Spleen (tissue), 11 donors: Measurements from ENCODE around the gene PRKG1. TPM values are rescaled to one million over a fixed set of nuclear protein-coding genes. Genes with fewer than 3 reads are reported as not detected.

ENCODE experiments used
- DNase-seq: peaks from one replicate; pipeline ENCODE4 v3.0.0-alpha.2; 2020
- H3K27ac ChIP-seq, 8 donors: fragments of 200-600 bp; sonication (generic) in 7 of 8; 1 replicate in 4 of 8; 2 replicates in 4 of 8; pipeline versions ENCODE4 v1.5.0 to v1.8.0; 2016 to 2021; ENCODE audit warnings: inconsistent platforms in 4 of 8, mild to moderate bottlenecking in 4 of 8, moderate library complexity in 1 of 8
- H3K27me3 ChIP-seq, 7 donors: fragments of 200-600 bp; sonication (generic) in 6 of 7; replicated peaks in 1 of 7; 1 replicate in 4 of 7; 2 replicates in 3 of 7; pipeline versions ENCODE4 v1.5.0 to v1.8.0; 2016 to 2021; ENCODE audit warnings: inconsistent platforms in 3 of 7, mild to moderate bottlenecking in 1 of 7
- H3K36me3 ChIP-seq, 6 donors: fragments of 200-600 bp; sonication (generic) in 5 of 6; 1 replicate in 4 of 6; 2 replicates in 2 of 6; pipeline versions ENCODE4 v1.5.0 to v1.8.0; 2016 to 2021; ENCODE audit warnings: inconsistent platforms in 2 of 6
- H3K4me1 ChIP-seq, 6 donors: fragments of 200-600 bp; sonication (generic) in 5 of 6; 1 replicate in 3 of 6; 2 replicates in 3 of 6; pipeline versions ENCODE4 v1.5.0 to v1.8.0; 2016 to 2021; ENCODE audit warnings: inconsistent platforms in 3 of 6
- H3K4me3 ChIP-seq, 8 donors: fragments of 200-600 bp; sonication (generic) in 7 of 8; 1 replicate in 4 of 8; 2 replicates in 4 of 8; pipeline versions ENCODE4 v1.5.0 to v1.8.0; 2016 to 2021; ENCODE audit warnings: inconsistent platforms in 4 of 8, mild to moderate bottlenecking in 4 of 8, moderate library complexity in 2 of 8
- H3K9me3 ChIP-seq, 8 donors: fragments of 200-600 bp; sonication (generic) in 7 of 8; 1 replicate in 4 of 8; 2 replicates in 4 of 8; pipeline versions ENCODE4 v1.5.0 to v1.8.0; 2016 to 2021; ENCODE audit warnings: inconsistent platforms in 4 of 8
- CTCF ChIP-seq, 11 experiments: fragments of 200-600 bp in 7 of 11; fragments of 450-650 bp in 4 of 11; sonication (generic) in 4 of 11; IDR thresholded peaks in 8 of 11; conservative IDR thresholded peaks in 3 of 11; 1 replicate in 7 of 11; 2 replicates in 4 of 11; pipeline versions ENCODE4 v1.4.0 to v1.8.0; 2016 to 2021; ENCODE audit warnings: antibody characterized with exemption in 11 of 11, inconsistent platforms in 4 of 11, mild to moderate bottlenecking in 1 of 11
- POLR2A ChIP-seq, 3 donors: fragments of 450-650 bp; IDR thresholded peaks; one replicate each; pipeline ENCODE4 v1.5.1; 2017; ENCODE audit warnings: antibody characterized with exemption in 3 of 3, mild to moderate bottlenecking in 1 of 3
- POLR2AphosphoS5 ChIP-seq, 3 donors: sonication (generic); formaldehyde crosslinking; IDR thresholded peaks; one replicate each; pipeline ENCODE4 v1.5.1; 2017; ENCODE audit warnings: antibody characterized with exemption in 3 of 3
- WGBS, 5 donors: extraction: QIAGEN DNeasy Blood & Tissue Kit in 3 of 5; methylation state at CpG; one replicate each; pipeline versions ENCODE4 v1.1.5 to v1.1.7; 2013 to 2018; 5-methylcytosine and 5-hydroxymethylcytosine counted together
- intact Hi-C: fragments of 100-400 bp; cut with DNase I; formaldehyde crosslinking; loops from one replicate; pipeline ENCODE4 v1.15.0; 2023; ENCODE audit warnings: low total_unique reads
- polyA plus RNA-seq, 3 donors: library from polyadenylated mRNA; stranded (reverse); fragments of 200-250 nt; gene quantifications; one replicate each; pipeline ENCODE4 v1.2.1, GENCODE V29; 2013
- total RNA-seq, 7 donors: library from RNA; depleted of rRNA in 3 of 7; stranded (reverse); fragments of >200 nt in 3 of 7; fragmentation: NEBNext Ultra II Directional in 4 of 7; extraction: Animal tissue kit (Norgen Biotek cat#: 25700) in 4 of 7; gene quantifications; one replicate each; pipeline versions ENCODE4 v1.1.0 to v1.2.1, GENCODE V29; 2016 to 2021
- donor health status: healthy with polysubstance abuse.
- donor health status: DM: no; HTN: no; CAD: no; lungs with moderate emphysema.
- donor health status: DM: no; HTN: no; CAD: no.
- donor health status: Bipolar disorder and iron deficiency.
- donor health status: healthy.
- donor health status: DM: no; HTN: no; CAD: no.
- donor health status: DM: yes; HTN: yes; CAD: no.

Gene PRKG1
- total and polyA plus RNA-seq, 10 donors = 0.65 to 10.5 (median 7.2) TPM

- H3K36me3 ChIP-seq = no peaks in the 10 kb centered on the region
- TF ChIP-seq POLR2AphosphoS5 (IDR thresholded peaks at IDR 0.05) (no peak), POLR2A (IDR thresholded peaks at IDR 0.05) (no peak)
- H3K4me1 ChIP-seq = no peaks in the 10 kb centered on the region
- DNase-seq = no peak
- no peak overlapping the region for H3K27ac ChIP-seq
- H3K27me3 ChIP-seq = no peaks in the 10 kb centered on the region
- no peaks in the 10 kb centered on the region for H3K9me3 ChIP-seq
- WGBS, 5 donors = 85 to 98% (median 91%) methylated on average over 1 of the region's 1 CpG
- no peak overlapping the region for H3K4me3 ChIP-seq
- intact Hi-C loops = no loop called here
These were observed 1033.9 kb downstream of the PRKG1 start for GRCh38 chr10:52108236-52108635.

- Histone ChIP-seq H3K27ac (no peak overlapping the region), H3K4me1 (no peaks in the 10 kb centered on the region), H3K4me3 (no peak overlapping the region), H3K9me3 (no peaks in the 10 kb centered on the region), H3K27me3 (no peaks in the 10 kb centered on the region), H3K36me3 (no peaks in the 10 kb centered on the region)
- WGBS, 5 donors = 84 to 98% (median 88%) methylated on average over 5 of the region's 5 CpGs
- no peak for DNase-seq
- TF ChIP-seq CTCF (IDR thresholded peaks at IDR 0.05 in 8 of 11, conservative IDR thresholded peaks at IDR 0.05 in 3 of 11) (no peak), POLR2AphosphoS5 (IDR thresholded peaks at IDR 0.05) (no peak), POLR2A (IDR thresholded peaks at IDR 0.05) (no peak)
- intact Hi-C loops = no loop called here
These were observed 1036.3 kb downstream of the PRKG1 start for GRCh38 chr10:52110576-52110975.

- no peak for DNase-seq
- Histone ChIP-seq H3K27me3 (no peaks in the 10 kb centered on the region), H3K4me3 (no peak overlapping the region), H3K27ac (no peak overlapping the region), H3K4me1 (no peaks in the 10 kb centered on the region), H3K36me3 (no peaks in the 10 kb centered on the region), H3K9me3 (no peaks in the 10 kb centered on the region)
- intact Hi-C loops = no loop called here
- no peak for TF ChIP-seq POLR2A (IDR thresholded peaks at IDR 0.05)
- TF ChIP-seq CTCF (IDR thresholded peaks at IDR 0.05 in 8 of 11, conservative IDR thresholded peaks at IDR 0.05 in 3 of 11) = no peak
- TF ChIP-seq POLR2AphosphoS5 (IDR thresholded peaks at IDR 0.05) = no peak
- 74 to 87% (median 78%) methylated on average over 3 of the region's 3 CpGs for WGBS, 5 donors
These were observed 1037.0 kb downstream of the PRKG1 start for GRCh38 chr10:52111101-52111891.

- H3K27ac ChIP-seq = no peak overlapping the region
- no peaks in the 10 kb centered on the region for H3K27me3 ChIP-seq
- H3K4me3 ChIP-seq = no peak overlapping the region
- intact Hi-C loops = no loop called here
- TF ChIP-seq CTCF (IDR thresholded peaks at IDR 0.05 in 8 of 11, conservative IDR thresholded peaks at IDR 0.05 in 3 of 11) (no peak), POLR2AphosphoS5 (IDR thresholded peaks at IDR 0.05) (no peak), POLR2A (IDR thresholded peaks at IDR 0.05) (no peak)
- no peaks in the 10 kb centered on the region for H3K36me3 ChIP-seq
- WGBS, 5 donors = 76 to 83% (median 82%) methylated on average over 3 of the region's 3 CpGs
- no peaks in the 10 kb centered on the region for H3K9me3 ChIP-seq
- DNase-seq = no peak
- H3K4me1 ChIP-seq = no peaks in the 10 kb centered on the region
These were observed 1041.5 kb downstream of the PRKG1 start for GRCh38 chr10:52115823-52116222.
